Fibroblast of skin of back (primary cell): Measurements from ENCODE around the gene KCNE4.

ENCODE experiments used
- DNase-seq: peaks from one replicate; pipeline ENCODE4 v3.0.0-alpha.2; 2013

KCNE4 gene

GRCh38 chr2:223088866-223089265 lies 36.9 kb downstream of the KCNE4 start:
- DNase-seq = no peak

- DNase-seq = no peak
These were observed 38.0 kb downstream of the KCNE4 start for GRCh38 chr2:223090039-223090438.

GRCh38 chr2:223090540-223091235 lies 38.7 kb downstream of the KCNE4 start:
- DNase-seq = no peak

GRCh38 chr2:223092667-223093066 lies 40.7 kb downstream of the KCNE4 start:
- DNase-seq = no peak

- peak; percentile 97 for DNase-seq
These were observed 41.6 kb downstream of the KCNE4 start for GRCh38 chr2:223093436-223094241.

GRCh38 chr2:223095207-223095606 lies 43.2 kb downstream of the KCNE4 start:
- no peak for DNase-seq

- DNase-seq = peak; percentile 40
These were observed 44.4 kb downstream of the KCNE4 start for GRCh38 chr2:223096235-223096970.

- DNase-seq = no peak
These were observed 45.9 kb downstream of the KCNE4 start for GRCh38 chr2:223097888-223098383.

GRCh38 chr2:223099561-223099960 lies 47.6 kb downstream of the KCNE4 start:
- DNase-seq = no peak

- DNase-seq = peak; percentile 84
These were observed 48.1 kb downstream of the KCNE4 start for GRCh38 chr2:223100061-223100511.

GRCh38 chr2:223101340-223102039 lies 49.5 kb downstream of the KCNE4 start:
- DNase-seq = peak; percentile 51

- no peak for DNase-seq
These were observed 50.0 kb downstream of the KCNE4 start for GRCh38 chr2:223102040-223102400.

GRCh38 chr2:223102450-223102849 lies 50.5 kb downstream of the KCNE4 start:
- DNase-seq = no peak

- DNase-seq = no peak
These were observed 52.5 kb downstream of the KCNE4 start for GRCh38 chr2:223104336-223105132.
